Fibroblast of lung (primary cell): Measurements from ENCODE around the gene PROX2.

Source experiments
- CTCF ChIP-seq, 2 donors: IDR thresholded peaks in 1 of 2; conservative IDR thresholded peaks in 1 of 2; 1 replicate in 1 of 2; 2 replicates in 1 of 2; pipeline ENCODE4 v1.5.1; 2011 to 2012; ENCODE audit warnings: low read length in 2 of 2, control low read depth in 1 of 2, inconsistent platforms in 1 of 2, low read depth in 1 of 2, mild to moderate bottlenecking in 1 of 2
- EZH2 ChIP-seq: IDR thresholded peaks from 2 replicates; pipeline ENCODE4 v1.5.1; 2012; ENCODE audit warnings: low read length, control low read depth, mild to moderate bottlenecking; ENCODE audit errors: missing control alignments

GRCh38 chr14:74910556-74910955 is 34.6 kb upstream of the PROX2 start:
- TF ChIP-seq CTCF (conservative IDR thresholded peaks at IDR 0.05 in 1 of 2, IDR thresholded peaks at IDR 0.05 in 1 of 2; ENCODE audit: low read depth in 1 of 2, low read length in 2 of 2) (no peak), EZH2 (no peak)
